ENCODE data around the gene NT5C2. TPM values are rescaled to one million over a fixed set of nuclear protein-coding genes. Genes with fewer than 3 reads are reported as not detected.

Gene NT5C2
- total RNA-seq, 1 experiment from 2014 or later: 70.0 TPM

- CTCF ChIA-PET: no interaction called here
- Mint-ChIP-seq H3K36me3 (ENCODE audit: insufficient read depth, unreplicated experiment) (peaks cover 16% of the 10 kb centered on the region), H3K4me1 (ENCODE audit: low read depth, unreplicated experiment) (no peaks in the 10 kb centered on the region), H3K27me3 (ENCODE audit: unreplicated experiment) (no peaks in the 10 kb centered on the region), H3K9me3 (ENCODE audit: low read depth, unreplicated experiment) (no peaks in the 10 kb centered on the region), H3K27ac (ENCODE audit: unreplicated experiment) (no peak overlapping the region), H3K4me3 (ENCODE audit: low read depth, unreplicated experiment) (no peak overlapping the region)
- intact Hi-C loops (cut with micrococcal nuclease; ENCODE audit: unreplicated experiment): no loop called here
- no TSS peak for BruUV-seq (replicated peaks)
- no peak for DNase-seq
- no peak for TF ChIP-seq CTCF (IDR thresholded peaks at IDR 0.05; ENCODE audit: unreplicated experiment)
Observed at GRCh38 chr10:103096130-103096529, 96.9 kb downstream of the NT5C2 start.

GRCh38 chr10:103095005-103095404, 98.1 kb downstream of the NT5C2 start:
- DNase-seq: no peak
- intact Hi-C loops (cut with micrococcal nuclease; ENCODE audit: unreplicated experiment): no loop called here
- H3K9me3 Mint-ChIP-seq (ENCODE audit: low read depth, unreplicated experiment): no peaks in the 10 kb centered on the region
- TF ChIP-seq CTCF (IDR thresholded peaks at IDR 0.05; ENCODE audit: unreplicated experiment): no peak
- CTCF ChIA-PET: no interaction called here
- no peaks in the 10 kb centered on the region for H3K27me3 Mint-ChIP-seq (ENCODE audit: unreplicated experiment)
- H3K36me3 Mint-ChIP-seq (ENCODE audit: insufficient read depth, unreplicated experiment): peaks cover 16% of the 10 kb centered on the region
- no peak overlapping the region for H3K4me3 Mint-ChIP-seq (ENCODE audit: low read depth, unreplicated experiment)
- no peak overlapping the region for H3K27ac Mint-ChIP-seq (ENCODE audit: unreplicated experiment)
- no peaks in the 10 kb centered on the region for H3K4me1 Mint-ChIP-seq (ENCODE audit: low read depth, unreplicated experiment)
- no TSS peak for BruUV-seq (replicated peaks)

GRCh38 chr10:103090911-103091310, 102.2 kb downstream of the NT5C2 start:
- Mint-ChIP-seq H3K4me1 (ENCODE audit: low read depth, unreplicated experiment) (no peaks in the 10 kb centered on the region), H3K27me3 (ENCODE audit: unreplicated experiment) (no peaks in the 10 kb centered on the region), H3K36me3 (ENCODE audit: insufficient read depth, unreplicated experiment) (peaks cover 15% of the 10 kb centered on the region), H3K9me3 (ENCODE audit: low read depth, unreplicated experiment) (no peaks in the 10 kb centered on the region), H3K27ac (ENCODE audit: unreplicated experiment) (no peak overlapping the region), H3K4me3 (ENCODE audit: low read depth, unreplicated experiment) (no peak overlapping the region)
- intact Hi-C loops (cut with micrococcal nuclease; ENCODE audit: unreplicated experiment): no loop called here
- CTCF ChIA-PET: no interaction called here
- DNase-seq: no peak
- BruUV-seq (replicated peaks): no TSS peak
- TF ChIP-seq CTCF (IDR thresholded peaks at IDR 0.05; ENCODE audit: unreplicated experiment): no peak

- Mint-ChIP-seq H3K36me3 (ENCODE audit: insufficient read depth, unreplicated experiment) (peaks cover 19% of the 10 kb centered on the region), H3K4me3 (ENCODE audit: low read depth, unreplicated experiment) (no peak overlapping the region), H3K27me3 (ENCODE audit: unreplicated experiment) (no peaks in the 10 kb centered on the region), H3K9me3 (ENCODE audit: low read depth, unreplicated experiment) (no peaks in the 10 kb centered on the region), H3K4me1 (ENCODE audit: low read depth, unreplicated experiment) (no peaks in the 10 kb centered on the region), H3K27ac (ENCODE audit: unreplicated experiment) (no peak overlapping the region)
- TF ChIP-seq CTCF (IDR thresholded peaks at IDR 0.05; ENCODE audit: unreplicated experiment): no peak
- BruUV-seq (replicated peaks): no TSS peak
- no peak for DNase-seq
- intact Hi-C loops (cut with micrococcal nuclease; ENCODE audit: unreplicated experiment): no loop called here
- CTCF ChIA-PET: no interaction called here
Observed at GRCh38 chr10:103089493-103089892, 103.6 kb downstream of the NT5C2 start.

GRCh38 chr10:103086799-103087198, 106.3 kb downstream of the NT5C2 start:
- no peak for DNase-seq
- no peaks in the 10 kb centered on the region for H3K4me1 Mint-ChIP-seq (ENCODE audit: low read depth, unreplicated experiment)
- TF ChIP-seq CTCF (IDR thresholded peaks at IDR 0.05; ENCODE audit: unreplicated experiment): no peak
- H3K36me3 Mint-ChIP-seq (ENCODE audit: insufficient read depth, unreplicated experiment): peaks cover 18% of the 10 kb centered on the region
- no peak overlapping the region for H3K4me3 Mint-ChIP-seq (ENCODE audit: low read depth, unreplicated experiment)
- CTCF ChIA-PET: no interaction called here
- intact Hi-C loops (cut with micrococcal nuclease; ENCODE audit: unreplicated experiment): no loop called here
- no peak overlapping the region for H3K27ac Mint-ChIP-seq (ENCODE audit: unreplicated experiment)
- no peaks in the 10 kb centered on the region for H3K9me3 Mint-ChIP-seq (ENCODE audit: low read depth, unreplicated experiment)
- H3K27me3 Mint-ChIP-seq (ENCODE audit: unreplicated experiment): no peaks in the 10 kb centered on the region
- no TSS peak for BruUV-seq (replicated peaks)
